Measurements from ENCODE around the gene CACNB2.
"Not testable (repeated sequence)": the region's sequence is repeated elsewhere in the genome, so short reads cannot be mapped to it uniquely, and the experiment has no call there.

Gene CACNB2

GRCh38 chr10:18134921-18135320 is 5.3 kb upstream of the CACNB2 start:
- no peaks in the 10 kb centered on the region for H3K4me1 Mint-ChIP-seq

GRCh38 chr10:18136073-18136791 is 4.0 kb upstream of the CACNB2 start:
- peaks cover 2 to 3% of the 10 kb centered on the region in 2 donors for H3K9me3 Mint-ChIP-seq
- H3K4me3 Mint-ChIP-seq: no peak overlapping the region
- no peak for ATAC-seq (replicated peaks)

More at GRCh38 chr10:18134921-18135320, 5.3 kb upstream of the CACNB2 start:
- Mint-ChIP-seq H3K36me3 (no peaks in the 10 kb centered on the region), H3K27ac (no peak overlapping the region), H3K9me3 (peaks cover 2 to 3% of the 10 kb centered on the region in 2 donors), H3K4me3 (no peak overlapping the region), H3K27me3 (peaks cover 11 to 39% of the 10 kb centered on the region in 2 donors)
- ATAC-seq (replicated peaks) (no peak), DNase-seq (no peak)

GRCh38 chr10:18137111-18137510 is 3.1 kb upstream of the CACNB2 start:
- Mint-ChIP-seq H3K4me3 (no peak overlapping the region), H3K9me3 (peaks cover 2 to 3% of the 10 kb centered on the region in 2 donors), H3K36me3 (no peaks in the 10 kb centered on the region), H3K27me3 (peaks cover 25 to 48% of the 10 kb centered on the region in 2 donors), H3K4me1 (peaks cover 0 to 1% of the 10 kb centered on the region in 2 donors), H3K27ac (no peak overlapping the region)
- DNase-seq: no peak
- no peak for ATAC-seq (replicated peaks)

More at GRCh38 chr10:18136073-18136791, 4.0 kb upstream of the CACNB2 start:
- peaks cover 0 to 1% of the 10 kb centered on the region in 2 donors for H3K4me1 Mint-ChIP-seq
- DNase-seq: no peak
- no peaks in the 10 kb centered on the region for H3K36me3 Mint-ChIP-seq
- peaks cover 17 to 41% of the 10 kb centered on the region in 2 donors for H3K27me3 Mint-ChIP-seq
- no peak overlapping the region for H3K27ac Mint-ChIP-seq

- DNase-seq: no peak
- H3K36me3 Mint-ChIP-seq: no peaks in the 10 kb centered on the region
- H3K27me3 Mint-ChIP-seq: peaks cover 32 to 56% of the 10 kb centered on the region in 2 donors
- peaks cover 0 to 1% of the 10 kb centered on the region in 2 donors for H3K4me1 Mint-ChIP-seq
- no peaks in the 10 kb centered on the region for H3K9me3 Mint-ChIP-seq
- ATAC-seq (replicated peaks): no peak
- peak overlapping the region; percentile 50 to 68 for H3K4me3 Mint-ChIP-seq
- H3K27ac Mint-ChIP-seq: no peak overlapping the region
Measured at GRCh38 chr10:18140957-18141845, 977 bp downstream of the CACNB2 start.

- no peaks in the 10 kb centered on the region for H3K9me3 Mint-ChIP-seq
- DNase-seq: no peak
Measured at GRCh38 chr10:18142151-18142550, 1.9 kb downstream of the CACNB2 start.

GRCh38 chr10:18144396-18144795 is 4.2 kb downstream of the CACNB2 start:
- Mint-ChIP-seq H3K4me3 (no peak overlapping the region), H3K4me1 (peaks cover 0 to 1% of the 10 kb centered on the region in 2 donors), H3K36me3 (no peaks in the 10 kb centered on the region), H3K9me3 (no peaks in the 10 kb centered on the region), H3K27me3 (peaks cover 27 to 33% of the 10 kb centered on the region in 2 donors), H3K27ac (no peak overlapping the region)
- ATAC-seq (replicated peaks): no peak
- DNase-seq: no peak

More at GRCh38 chr10:18142151-18142550, 1.9 kb downstream of the CACNB2 start:
- Mint-ChIP-seq H3K27ac (no peak overlapping the region), H3K27me3 (peaks cover 30 to 54% of the 10 kb centered on the region in 2 donors), H3K4me3 (no peak overlapping the region), H3K4me1 (peaks cover 0 to 1% of the 10 kb centered on the region in 2 donors), H3K36me3 (no peaks in the 10 kb centered on the region)
- no peak for ATAC-seq (replicated peaks)

- Mint-ChIP-seq H3K9me3 (no peaks in the 10 kb centered on the region), H3K4me3 (no peak overlapping the region), H3K4me1 (peaks cover 0 to 1% of the 10 kb centered on the region in 2 donors), H3K27me3 (peaks cover 22 to 28% of the 10 kb centered on the region in 2 donors), H3K27ac (no peak overlapping the region), H3K36me3 (no peaks in the 10 kb centered on the region)
- DNase-seq: no peak
- ATAC-seq (replicated peaks): no peak
Measured at GRCh38 chr10:18144928-18145327, 4.7 kb downstream of the CACNB2 start.

- DNase-seq: no peak
- no peaks in the 10 kb centered on the region for H3K9me3 Mint-ChIP-seq
- ATAC-seq (replicated peaks): no peak
- no peak overlapping the region for H3K27ac Mint-ChIP-seq
- H3K4me3 Mint-ChIP-seq: no peak overlapping the region
- H3K27me3 Mint-ChIP-seq: peaks cover 20 to 27% of the 10 kb centered on the region in 2 donors
- peaks cover 0 to 1% of the 10 kb centered on the region in 2 donors for H3K4me1 Mint-ChIP-seq
- no peaks in the 10 kb centered on the region for H3K36me3 Mint-ChIP-seq
Measured at GRCh38 chr10:18145652-18146051, 5.4 kb downstream of the CACNB2 start.

GRCh38 chr10:18149196-18149800 is 9.1 kb downstream of the CACNB2 start:
- no peak overlapping the region for H3K4me3 Mint-ChIP-seq
- H3K4me1 Mint-ChIP-seq: no peaks in the 10 kb centered on the region
- no peaks in the 10 kb centered on the region for H3K36me3 Mint-ChIP-seq
- peaks cover 0 to 5% of the 10 kb centered on the region in 2 donors for H3K27me3 Mint-ChIP-seq
- DNase-seq (no peak), ATAC-seq (replicated peaks) (no peak)
- H3K9me3 Mint-ChIP-seq: no peaks in the 10 kb centered on the region
- no peak overlapping the region for H3K27ac Mint-ChIP-seq

- ATAC-seq (replicated peaks): no peak
- Mint-ChIP-seq H3K36me3 (no peaks in the 10 kb centered on the region), H3K27ac (no peak overlapping the region), H3K27me3 (no peaks in the 10 kb centered on the region), H3K9me3 (no peaks in the 10 kb centered on the region), H3K4me3 (no peak overlapping the region), H3K4me1 (no peaks in the 10 kb centered on the region)
- DNase-seq: no peak
Measured at GRCh38 chr10:18151356-18151890, 11.2 kb downstream of the CACNB2 start.

GRCh38 chr10:18153381-18153780 is 13.2 kb downstream of the CACNB2 start:
- not testable (repeated sequence) for H3K4me3 Mint-ChIP-seq; H3K4me1 Mint-ChIP-seq; H3K27ac Mint-ChIP-seq; DNase-seq; ATAC-seq (replicated peaks); H3K9me3 Mint-ChIP-seq; H3K27me3 Mint-ChIP-seq; H3K36me3 Mint-ChIP-seq

- ATAC-seq (replicated peaks) (no peak), DNase-seq (no peak)
- no peaks in the 10 kb centered on the region for H3K36me3 Mint-ChIP-seq
- H3K4me3 Mint-ChIP-seq: no peak overlapping the region
- H3K27ac Mint-ChIP-seq: no peak overlapping the region
- no peaks in the 10 kb centered on the region for H3K27me3 Mint-ChIP-seq
- no peaks in the 10 kb centered on the region for H3K4me1 Mint-ChIP-seq
- no peaks in the 10 kb centered on the region for H3K9me3 Mint-ChIP-seq
Measured at GRCh38 chr10:18155321-18155720, 15.1 kb downstream of the CACNB2 start.

- not testable (repeated sequence) for H3K27ac Mint-ChIP-seq; ATAC-seq (replicated peaks); H3K27me3 Mint-ChIP-seq; DNase-seq; H3K9me3 Mint-ChIP-seq; H3K36me3 Mint-ChIP-seq; H3K4me3 Mint-ChIP-seq; H3K4me1 Mint-ChIP-seq
Measured at GRCh38 chr10:18156797-18157196, 16.6 kb downstream of the CACNB2 start.

GRCh38 chr10:18157881-18158280 is 17.7 kb downstream of the CACNB2 start:
- no peak for ATAC-seq (replicated peaks)
- Mint-ChIP-seq H3K27me3 (peaks cover 0 to 5% of the 10 kb centered on the region in 2 donors), H3K9me3 (no peaks in the 10 kb centered on the region), H3K36me3 (no peaks in the 10 kb centered on the region), H3K4me1 (no peaks in the 10 kb centered on the region), H3K27ac (no peak overlapping the region), H3K4me3 (no peak overlapping the region)
- DNase-seq: no peak

Data from stimulated activated naive B cell treated with anti-CD40 and anti-IgM and Interleukin-4, amounts not matched to agents 10 μg/mL and 1 μg/mL and 100 μg/mL, for 72 hours (primary cell).